Activated T-cell treated with anti-CD3 and anti-CD28 coated beads, Interleukin-2, amount 50 U/mL, for 72 hours (primary cell): ENCODE measurements around the gene CD36. TPM values are rescaled to one million over a fixed set of nuclear protein-coding genes. Genes with fewer than 3 reads are reported as not detected.
"Not testable (repeated sequence)": the region's sequence is repeated elsewhere in the genome, so short reads cannot be mapped to it uniquely, and the experiment has no call there.

Experiments used
- ATAC-seq, 2 donors: fragments of 150-1000 bp; cut with Tn5 transposase; replicated peaks in 1 of 2; 2 replicates each; pipeline ENCODE4 v1.10.0; 2021; ENCODE audit warnings: moderate library complexity in 2 of 2, mild to moderate bottlenecking in 1 of 2
- DNase-seq, 2 donors: peaks; one replicate each; pipeline ENCODE4 v3.0.0; 2021 to 2022; ENCODE audit warnings: mixed read lengths in 1 of 2
- H3K27ac Mint-ChIP-seq: one replicate; pipeline ENCODE4 v1.8.0; 2022; ENCODE audit warnings: mild to moderate bottlenecking, moderate library complexity, mixed read lengths
- H3K27me3 Mint-ChIP-seq: one replicate; pipeline ENCODE4 v1.8.0; 2022; ENCODE audit warnings: low read depth, mixed read lengths
- H3K36me3 Mint-ChIP-seq, 2 donors: one replicate each; pipeline ENCODE4 v1.8.0; 2022; ENCODE audit warnings: mixed read lengths in 2 of 2, mild to moderate bottlenecking in 1 of 2; ENCODE audit not compliant: insufficient read depth in 2 of 2
- H3K4me1 Mint-ChIP-seq: one replicate; pipeline ENCODE4 v1.8.0; 2022; ENCODE audit warnings: low read depth, mixed read lengths
- H3K4me3 Mint-ChIP-seq, 2 donors: one replicate each; pipeline ENCODE4 v1.8.0; 2022; ENCODE audit warnings: mild to moderate bottlenecking in 2 of 2, mixed read lengths in 2 of 2, moderate library complexity in 2 of 2
- H3K9me3 Mint-ChIP-seq, 2 donors: one replicate each; pipeline ENCODE4 v1.8.0; 2022; ENCODE audit warnings: mixed read lengths in 2 of 2
- total RNA-seq, 2 donors: library from RNA; stranded (reverse); gene quantifications; one replicate each; pipeline ENCODE4 v1.2.3, GENCODE V29; 2022

Gene CD36
- total RNA-seq, 2 donors from 2014 or later, result 0.21 to 0.65 TPM

GRCh38 chr7:80666376-80666775 lies 27.9 kb downstream of the CD36 start:
- ATAC-seq (no peak), DNase-seq (no peak)
- H3K27ac Mint-ChIP-seq, result no peak overlapping the region
- no peaks in the 10 kb centered on the region for H3K4me1 Mint-ChIP-seq
- H3K9me3 Mint-ChIP-seq, result no peaks in the 10 kb centered on the region
- H3K27me3 Mint-ChIP-seq, result no peaks in the 10 kb centered on the region
- no peak overlapping the region for H3K4me3 Mint-ChIP-seq
- H3K36me3 Mint-ChIP-seq, result no peaks in the 10 kb centered on the region

- ATAC-seq, H3K4me3 Mint-ChIP-seq, H3K9me3 Mint-ChIP-seq, H3K27ac Mint-ChIP-seq, H3K27me3 Mint-ChIP-seq, H3K36me3 Mint-ChIP-seq, DNase-seq, H3K4me1 Mint-ChIP-seq: not testable (repeated sequence)
These were observed 30.9 kb downstream of the CD36 start for GRCh38 chr7:80669367-80669766.

DNA sequence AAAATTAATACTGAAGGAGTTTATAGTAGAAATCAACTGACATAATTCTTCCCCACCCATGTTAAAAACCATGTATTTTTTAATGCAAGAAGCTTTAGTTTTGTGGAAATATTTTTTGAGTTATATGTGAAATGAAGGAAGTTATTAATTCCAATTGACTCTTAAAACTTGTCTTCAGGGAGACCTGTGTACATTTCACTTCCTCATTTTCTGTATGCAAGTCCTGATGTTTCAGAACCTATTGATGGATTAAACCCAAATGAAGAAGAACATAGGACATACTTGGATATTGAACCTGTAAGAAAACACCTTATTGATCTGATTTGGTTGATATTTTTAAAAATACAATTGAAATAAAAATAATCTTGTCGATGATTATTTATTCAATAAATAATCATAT lies 33.3 kb downstream of the CD36 start:
- no peak overlapping the region for H3K4me3 Mint-ChIP-seq
- no peaks in the 10 kb centered on the region for H3K4me1 Mint-ChIP-seq
- no peaks in the 10 kb centered on the region for H3K36me3 Mint-ChIP-seq
- no peak overlapping the region for H3K27ac Mint-ChIP-seq
- DNase-seq, result no peak
- no peaks in the 10 kb centered on the region for H3K9me3 Mint-ChIP-seq
- ATAC-seq, result no peak
- no peaks in the 10 kb centered on the region for H3K27me3 Mint-ChIP-seq

GRCh38 chr7:80675090-80675489 lies 36.6 kb downstream of the CD36 start:
- Mint-ChIP-seq H3K4me1 (no peaks in the 10 kb centered on the region), H3K4me3 (no peak overlapping the region), H3K27ac (no peak overlapping the region), H3K9me3 (no peaks in the 10 kb centered on the region), H3K36me3 (no peaks in the 10 kb centered on the region), H3K27me3 (no peaks in the 10 kb centered on the region)
- ATAC-seq, result no peak
- DNase-seq, result no peak

- no peak overlapping the region for H3K4me3 Mint-ChIP-seq
- DNase-seq (no peak), ATAC-seq (no peak)
- no peaks in the 10 kb centered on the region for H3K9me3 Mint-ChIP-seq
- no peak overlapping the region for H3K27ac Mint-ChIP-seq
- H3K4me1 Mint-ChIP-seq, result no peaks in the 10 kb centered on the region
- no peaks in the 10 kb centered on the region for H3K27me3 Mint-ChIP-seq
- H3K36me3 Mint-ChIP-seq, result no peaks in the 10 kb centered on the region
These were observed 38.0 kb downstream of the CD36 start for GRCh38 chr7:80676404-80676803.

DNA sequence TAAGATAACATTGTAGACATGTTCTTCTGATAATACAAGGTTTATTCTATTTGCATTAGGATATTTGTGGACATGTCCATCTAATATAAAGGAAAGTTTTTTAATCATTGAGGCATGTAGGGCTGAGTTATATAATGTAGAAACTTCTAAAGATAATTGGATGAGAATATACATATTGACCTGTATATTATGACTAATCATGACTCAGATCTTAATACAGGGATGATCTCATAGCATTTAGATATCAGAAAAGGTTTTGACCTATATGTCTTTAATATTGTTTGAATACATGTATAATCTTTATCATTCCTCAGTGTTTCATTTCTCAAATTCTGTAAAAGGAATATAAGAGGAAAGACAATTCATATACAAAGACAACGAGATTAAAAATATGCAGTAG lies 39.2 kb downstream of the CD36 start:
- Mint-ChIP-seq H3K4me1 (no peaks in the 10 kb centered on the region), H3K27me3 (no peaks in the 10 kb centered on the region), H3K9me3 (no peaks in the 10 kb centered on the region), H3K27ac (no peak overlapping the region), H3K4me3 (no peak overlapping the region), H3K36me3 (no peaks in the 10 kb centered on the region)
- ATAC-seq (no peak), DNase-seq (no peak)

- Mint-ChIP-seq H3K4me1 (no peaks in the 10 kb centered on the region), H3K9me3 (no peaks in the 10 kb centered on the region), H3K27me3 (no peaks in the 10 kb centered on the region), H3K4me3 (no peak overlapping the region), H3K36me3 (no peaks in the 10 kb centered on the region), H3K27ac (no peak overlapping the region)
- DNase-seq (no peak), ATAC-seq (no peak)
These were observed 40.3 kb downstream of the CD36 start for GRCh38 chr7:80678707-80679106.

GRCh38 chr7:80679921-80680907 lies 41.8 kb downstream of the CD36 start:
- Mint-ChIP-seq H3K27me3 (no peaks in the 10 kb centered on the region), H3K4me3 (no peak overlapping the region), H3K36me3 (no peaks in the 10 kb centered on the region), H3K27ac (no peak overlapping the region), H3K4me1 (no peaks in the 10 kb centered on the region), H3K9me3 (peaks cover 2 to 4% of the 10 kb centered on the region in 2 donors)
- DNase-seq (no peak), ATAC-seq (no peak)

DNA sequence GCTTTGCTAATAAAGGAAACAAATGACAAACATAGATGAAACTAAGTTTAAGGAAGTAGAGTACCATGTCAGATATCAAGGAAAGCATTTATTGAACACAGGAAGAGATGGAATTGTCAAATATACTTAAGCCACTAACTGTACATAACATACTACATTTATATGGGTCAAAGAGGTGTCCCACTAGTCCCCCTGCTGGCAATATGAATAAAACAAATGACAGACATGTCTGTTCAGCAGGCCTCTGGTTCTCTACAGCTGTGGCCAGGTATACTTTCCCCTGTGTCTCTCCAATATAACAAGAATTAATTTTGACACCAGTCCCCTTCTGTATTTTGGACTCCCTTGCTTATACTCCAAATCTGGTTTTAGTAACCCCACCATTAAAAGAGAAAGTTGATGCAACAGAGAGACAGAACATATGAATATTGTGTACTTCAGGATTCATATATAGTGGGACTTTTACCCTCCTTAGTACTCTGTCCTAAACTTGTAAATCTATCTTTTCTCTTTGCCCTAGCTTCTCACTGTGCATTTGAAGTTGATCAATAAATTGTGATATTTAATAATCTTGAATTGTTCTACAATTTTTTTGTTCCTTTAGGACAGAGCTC lies 42.9 kb downstream of the CD36 start:
- Mint-ChIP-seq H3K4me1 (no peaks in the 10 kb centered on the region), H3K36me3 (no peaks in the 10 kb centered on the region), H3K27me3 (no peaks in the 10 kb centered on the region), H3K9me3 (peaks cover 2 to 4% of the 10 kb centered on the region in 2 donors), H3K4me3 (no peak overlapping the region), H3K27ac (no peak overlapping the region)
- no peak for DNase-seq
- ATAC-seq, result no peak

GRCh38 chr7:80682744-80683143 lies 44.3 kb downstream of the CD36 start:
- Mint-ChIP-seq H3K9me3 (peaks cover 2 to 4% of the 10 kb centered on the region in 2 donors), H3K27ac (no peak overlapping the region), H3K36me3 (no peaks in the 10 kb centered on the region), H3K4me1 (no peaks in the 10 kb centered on the region), H3K27me3 (no peaks in the 10 kb centered on the region), H3K4me3 (no peak overlapping the region)
- DNase-seq, result no peak
- ATAC-seq, result no peak

DNA sequence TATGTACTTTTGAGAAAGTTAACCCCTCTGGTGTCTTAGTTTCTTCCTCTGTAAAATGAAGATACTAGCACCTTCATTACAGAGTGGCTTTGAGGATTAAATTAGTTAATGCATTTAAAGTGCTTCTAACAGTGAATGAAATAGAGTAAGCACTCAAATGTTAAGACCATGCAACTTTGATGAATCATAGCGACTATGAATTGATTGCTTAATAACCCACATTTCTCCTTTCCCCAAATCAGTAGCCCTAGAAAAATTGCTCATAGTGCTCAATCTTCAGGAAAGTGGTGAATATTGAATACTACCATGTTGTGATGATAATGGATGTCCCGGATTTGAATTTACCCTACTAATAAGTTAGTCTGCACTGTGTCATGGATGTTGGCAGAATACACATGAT lies 48.1 kb downstream of the CD36 start:
- no peaks in the 10 kb centered on the region for H3K4me1 Mint-ChIP-seq
- H3K9me3 Mint-ChIP-seq, result peaks cover 5 to 7% of the 10 kb centered on the region in 2 donors
- DNase-seq, result no peak
- no peak for ATAC-seq
- no peak overlapping the region for H3K27ac Mint-ChIP-seq
- no peak overlapping the region for H3K4me3 Mint-ChIP-seq
- peaks cover 3% of the 10 kb centered on the region for H3K27me3 Mint-ChIP-seq
- peaks cover 0 to 1% of the 10 kb centered on the region in 2 donors for H3K36me3 Mint-ChIP-seq

GRCh38 chr7:80699045-80699638 lies 60.7 kb downstream of the CD36 start:
- DNase-seq (no peak), ATAC-seq (no peak)
- H3K36me3 Mint-ChIP-seq, result peaks cover 0 to 1% of the 10 kb centered on the region in 2 donors

DNA sequence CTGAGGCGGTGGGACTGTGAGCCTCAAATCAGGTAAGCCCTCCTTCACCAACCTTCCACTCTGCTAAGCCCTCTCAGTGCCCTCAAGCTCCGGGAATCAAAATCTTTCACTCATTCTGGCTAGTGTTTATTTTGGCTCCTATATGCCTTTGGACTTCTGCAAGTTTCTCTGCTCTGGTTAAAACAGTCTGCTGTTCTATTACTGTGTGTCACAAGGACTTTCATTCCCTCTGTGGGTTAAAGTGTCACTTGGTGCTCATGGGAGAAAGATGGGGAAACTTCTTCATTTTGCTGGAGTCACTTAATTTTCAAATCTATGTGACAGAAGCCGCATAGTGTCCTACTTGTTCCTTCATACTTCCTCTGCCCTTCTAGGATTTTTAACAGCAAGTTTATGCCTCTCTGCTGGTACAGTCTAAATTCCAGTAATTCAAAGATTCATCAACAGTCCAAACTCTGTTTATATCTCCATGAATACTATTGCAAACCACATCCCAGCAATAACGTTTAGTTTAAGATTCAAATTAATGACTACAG lies 61.3 kb downstream of the CD36 start:
- no peaks in the 10 kb centered on the region for H3K9me3 Mint-ChIP-seq
- DNase-seq, result no peak
- H3K36me3 Mint-ChIP-seq, result no peaks in the 10 kb centered on the region
- H3K4me3 Mint-ChIP-seq, result no peak overlapping the region
- peaks cover 5% of the 10 kb centered on the region for H3K27me3 Mint-ChIP-seq
- no peaks in the 10 kb centered on the region for H3K4me1 Mint-ChIP-seq
- no peak for ATAC-seq
- H3K27ac Mint-ChIP-seq, result no peak overlapping the region

More at GRCh38 chr7:80699045-80699638, 60.7 kb downstream of the CD36 start:
- Mint-ChIP-seq H3K9me3 (no peaks in the 10 kb centered on the region), H3K4me1 (no peaks in the 10 kb centered on the region), H3K27ac (no peak overlapping the region), H3K4me3 (no peak overlapping the region), H3K27me3 (peaks cover 5% of the 10 kb centered on the region)
